22Rv1 (cell line): ENCODE results near the gene C3orf85.

Experiments used
- H3K27ac ChIP-seq: fragments of 450-650 bp; 2 replicates; pipeline ENCODE4 v1.5.1; 2017
- CTCF ChIP-seq: fragments of 450-650 bp; IDR thresholded peaks from 2 replicates; pipeline ENCODE4 v1.5.1; 2017; ENCODE audit warnings: mild to moderate bottlenecking
- ZFX ChIP-seq: fragments of 450-650 bp; IDR thresholded peaks from 2 replicates; pipeline ENCODE4 v1.6.1; 2017; ENCODE audit warnings: antibody characterized with exemption, borderline replicate concordance

The C3orf85 gene

GRCh38 chr3:109175411-109175810 lies 38.9 kb downstream of the C3orf85 start:
- no peak overlapping the region for H3K27ac ChIP-seq
- TF ChIP-seq CTCF (no peak), ZFX (no peak)

- TF ChIP-seq ZFX (no peak), CTCF (no peak)
- H3K27ac ChIP-seq = no peak overlapping the region
Measured at GRCh38 chr3:109176726-109177125, 40.2 kb downstream of the C3orf85 start.

DNA sequence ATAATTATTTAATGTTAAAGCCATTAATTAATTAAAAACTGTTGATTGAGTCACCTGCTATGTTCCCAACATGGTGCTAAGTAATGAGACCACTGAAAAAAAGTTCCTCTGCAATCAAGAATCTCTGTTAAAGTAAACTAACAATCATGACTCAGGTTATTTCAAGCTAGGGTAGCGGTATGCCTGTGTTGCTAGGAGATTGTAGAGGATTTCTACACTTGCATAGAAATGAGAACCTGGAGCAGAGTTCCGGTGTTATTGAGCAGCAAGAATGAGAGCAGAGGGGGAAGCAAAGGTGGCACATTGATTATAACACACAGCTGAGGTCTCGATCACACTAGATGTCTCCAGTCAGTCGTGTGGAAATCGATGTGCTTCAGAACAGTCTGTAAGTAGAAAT lies 41.4 kb downstream of the C3orf85 start:
- TF ChIP-seq CTCF = no peak
- TF ChIP-seq ZFX = no peak

DNA sequence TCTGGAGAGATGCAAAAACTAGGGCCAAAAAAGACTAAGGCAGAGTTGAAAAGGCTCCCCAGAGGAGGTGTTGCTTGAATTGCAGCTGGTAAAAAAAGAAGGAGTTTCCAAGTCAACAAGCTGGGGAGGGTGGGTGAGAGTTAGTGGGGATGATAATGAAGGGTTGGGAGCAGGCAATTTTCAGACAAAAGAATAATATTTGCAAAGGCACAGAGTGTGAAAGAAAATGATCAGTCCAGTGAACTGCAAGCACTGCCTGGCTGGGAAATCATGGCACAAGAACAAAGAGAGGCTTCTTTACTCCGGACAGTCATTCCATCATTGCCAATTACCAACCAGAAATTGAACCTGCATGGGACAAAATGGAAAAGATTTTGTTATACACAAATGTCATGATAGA lies 42.2 kb downstream of the C3orf85 start:
- TF ChIP-seq ZFX (no peak), CTCF (no peak)
- no peak overlapping the region for H3K27ac ChIP-seq

More for the DNA sequence above, 41.4 kb downstream of the C3orf85 start:
- no peak overlapping the region for H3K27ac ChIP-seq

DNA sequence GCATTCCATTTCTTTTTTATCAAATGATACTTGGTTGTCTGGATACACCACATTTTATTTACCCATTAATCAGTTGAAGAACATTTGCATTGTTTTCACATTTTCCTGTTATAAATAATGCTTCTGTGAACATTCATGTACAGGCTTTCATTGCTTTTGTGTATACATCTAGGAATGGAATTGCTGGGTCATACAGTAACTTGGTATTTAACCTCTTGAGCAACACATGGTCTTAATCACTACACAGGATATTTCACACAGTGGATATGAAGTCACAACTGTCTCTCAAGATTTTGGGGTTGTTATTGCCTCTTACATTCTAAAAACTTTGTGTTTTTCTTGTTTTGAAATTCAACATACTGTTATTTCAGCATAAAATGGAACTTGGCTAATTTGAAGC lies 48.2 kb downstream of the C3orf85 start:
- H3K27ac ChIP-seq = no peak overlapping the region
- no peak for TF ChIP-seq CTCF
- TF ChIP-seq ZFX = no peak

GRCh38 chr3:109187390-109187789 lies 50.9 kb downstream of the C3orf85 start:
- no peak overlapping the region for H3K27ac ChIP-seq
- TF ChIP-seq CTCF = no peak
- no peak for TF ChIP-seq ZFX

- H3K27ac ChIP-seq = no peak overlapping the region
- TF ChIP-seq CTCF = no peak
- no peak for TF ChIP-seq ZFX
Measured at GRCh38 chr3:109188741-109189140, 52.2 kb downstream of the C3orf85 start.
